Endothelial cell of umbilical vein (primary cell): ENCODE measurements around the gene RRP15. TPM values are rescaled to one million over a fixed set of nuclear protein-coding genes. Genes with fewer than 3 reads are reported as not detected.

ENCODE experiments used
- BruUV-seq: library from RNA; stranded (reverse); fragments of 400-500 nt; replicated peaks from 2 replicates; lab custom pipeline; 2021; lab: Mats Ljungman, UMichigan
- CTCF ChIA-PET: fragments of 300-600, 350-600 bp; sonication (Branson Sonifier 250); formaldehyde crosslinking; loops from one replicate; lab custom pipeline; 2021; ENCODE audit warnings: antibody characterized with exemption, inconsistent platforms; lab: Charles Lee
- POLR2A ChIA-PET: fragments of 300-600, 350-600 bp; sonication (Branson Sonifier 250); formaldehyde crosslinking; loops from one replicate; lab custom pipeline; 2021; ENCODE audit warnings: antibody characterized with exemption, inconsistent platforms; lab: Charles Lee
- DNase-seq: peaks from one replicate; pipeline ENCODE4 v3.0.0-alpha.2; 2011; ENCODE audit warnings: low read depth, low spot score
- FAIRE-seq: peaks from 2 replicates; lab custom pipeline; 2011; peaks lifted over from hg19 to GRCh38; lab: Jason Lieb, UNC
- H2AFZ ChIP-seq: 2 replicates; pipeline ENCODE4 v1.6.0; 2012; ENCODE audit warnings: low read depth, low read length, control low read depth, inconsistent platforms
- H3K27ac ChIP-seq: 2 replicates; pipeline ENCODE4 v1.5.1; 2011; ENCODE audit warnings: low read depth, mild to moderate bottlenecking, control low read depth, low read length, moderate library complexity; ENCODE audit not compliant: insufficient read depth
- H3K27me3 ChIP-seq, 2 experiments: 2 replicates each; pipeline versions ENCODE4 v1.6.0 to v1.6.1; 2011; ENCODE audit warnings: low read length in 2 of 2, mixed read lengths in 1 of 2; ENCODE audit not compliant: control insufficient read depth in 2 of 2, insufficient read depth in 2 of 2
- H3K36me3 ChIP-seq, 2 experiments: 2 replicates in 1 of 2; 3 replicates in 1 of 2; pipeline ENCODE4 v1.5.1; 2011; ENCODE audit warnings: low read length in 2 of 2, mild to moderate bottlenecking in 1 of 2, moderate library complexity in 1 of 2; ENCODE audit not compliant: control insufficient read depth in 2 of 2, insufficient read depth in 2 of 2; ENCODE audit errors: extremely low read depth in 1 of 2
- H3K4me1 ChIP-seq: 3 replicates; pipeline ENCODE4 v1.5.1; 2011; ENCODE audit warnings: mild to moderate bottlenecking, low read length; ENCODE audit not compliant: control insufficient read depth, insufficient read depth; ENCODE audit errors: extremely low read depth
- H3K4me2 ChIP-seq: 2 replicates; pipeline ENCODE4 v1.6.1; 2011; ENCODE audit warnings: low read length, control low read depth, mixed read lengths; ENCODE audit not compliant: insufficient read depth
- H3K4me3 ChIP-seq, 3 experiments: fragments of 200-600 bp in 1 of 3; sonication (generic), shearing (Covaris generic) in 1 of 3; replicated peaks in 1 of 3; 2 replicates each; pipeline ENCODE4 v1.5.1; 2011 to 2016; ENCODE audit warnings: control low read depth in 3 of 3, low read length in 3 of 3, mild to moderate bottlenecking in 2 of 3, inconsistent platforms in 1 of 3, low read depth in 1 of 3, moderate library complexity in 1 of 3; ENCODE audit not compliant: insufficient read depth in 1 of 3
- H3K79me2 ChIP-seq: 2 replicates; pipeline ENCODE4 v1.6.0; 2012; ENCODE audit warnings: low read length, inconsistent platforms; ENCODE audit not compliant: control insufficient read depth, insufficient read depth
- H3K9ac ChIP-seq: replicated peaks from 2 replicates; pipeline ENCODE3; 2011; ENCODE audit warnings: low read length, control low read depth; ENCODE audit not compliant: insufficient read depth; ENCODE audit errors: extremely low read depth
- H3K9me1 ChIP-seq: replicated peaks from 3 replicates; pipeline ENCODE4 v1.6.0; 2011; ENCODE audit warnings: mild to moderate bottlenecking, low read length; ENCODE audit not compliant: control insufficient read depth, insufficient read depth; ENCODE audit errors: extremely low read depth
- H3K9me3 ChIP-seq: replicated peaks from 2 replicates; pipeline ENCODE4 v1.5.1; 2012; ENCODE audit warnings: low read length, inconsistent platforms; ENCODE audit not compliant: control insufficient read depth, insufficient read depth
- H4K20me1 ChIP-seq: replicated peaks from 2 replicates; pipeline ENCODE3; 2011; ENCODE audit warnings: mild to moderate bottlenecking, low read length; ENCODE audit not compliant: control insufficient read depth, insufficient read depth; ENCODE audit errors: extremely low read depth
- CTCF ChIP-seq, 2 donors: IDR thresholded peaks; 1 replicate in 1 of 2; 2 replicates in 1 of 2; pipeline ENCODE4 v1.5.1; 2011; ENCODE audit warnings: low read length in 2 of 2, mild to moderate bottlenecking in 2 of 2, moderate library complexity in 2 of 2, control low read depth in 1 of 2, inconsistent platforms in 1 of 2, low read depth in 1 of 2; ENCODE audit not compliant: insufficient read depth in 1 of 2; ENCODE audit errors: extremely low read depth in 1 of 2
- EZH2 ChIP-seq: IDR thresholded peaks from 2 replicates; pipeline ENCODE4 v1.6.1; 2012; ENCODE audit warnings: borderline replicate concordance, low read depth, mild to moderate bottlenecking, moderate library complexity, low read length, inconsistent platforms; ENCODE audit not compliant: severe bottlenecking
- FOS ChIP-seq: IDR thresholded peaks from 2 replicates; pipeline ENCODE4 v1.6.1; 2011; ENCODE audit warnings: mild to moderate bottlenecking, low read length, moderate library complexity, borderline replicate concordance; ENCODE audit not compliant: insufficient read depth
- GATA2 ChIP-seq: IDR thresholded peaks from 2 replicates; pipeline ENCODE4 v1.7.0; 2011; ENCODE audit warnings: low read depth, mild to moderate bottlenecking, moderate library complexity, mixed read lengths, low read length; ENCODE audit not compliant: insufficient read length, insufficient read depth
- JUN ChIP-seq: IDR thresholded peaks from 2 replicates; pipeline ENCODE4 v1.6.1; 2011; ENCODE audit warnings: borderline replicate concordance, low read depth; ENCODE audit not compliant: insufficient read length, insufficient read depth
- MAX ChIP-seq: IDR thresholded peaks from 2 replicates; pipeline ENCODE4 v1.6.1; 2011; ENCODE audit not compliant: insufficient read depth, insufficient read length
- MYC ChIP-seq: IDR thresholded peaks from one replicate; pipeline ENCODE4 v1.6.1; 2011; ENCODE audit warnings: mild to moderate bottlenecking, low read depth, low read length
- POLR2A ChIP-seq: IDR thresholded peaks from 2 replicates; pipeline ENCODE4 v1.6.1; 2012; ENCODE audit warnings: low read depth, mild to moderate bottlenecking, control low read depth, low read length
- POLR2AphosphoS5 ChIP-seq: IDR thresholded peaks from 2 replicates; pipeline ENCODE4 v1.6.1; 2012; ENCODE audit warnings: low read depth, mild to moderate bottlenecking, control low read depth, low read length, moderate library complexity; ENCODE audit not compliant: insufficient read depth
- dilution Hi-C: fragments of 300-500 bp; cut with MboI; formaldehyde crosslinking; loops from one replicate; pipeline ENCODE4 v1.15.0; 2019; ENCODE audit warnings: low sequenced_read_pairs; ENCODE audit not compliant: extremely low pct_ligation_motif_present
- intact Hi-C: fragments of 100-400 bp; cut with micrococcal nuclease; formaldehyde crosslinking; loops from one replicate; pipeline ENCODE4 v1.10.0; 2022
- polyA plus RNA-seq, 4 experiments: library from polyadenylated mRNA; depleted of rRNA in 3 of 4; stranded (reverse) in 3 of 4; unstranded in 1 of 4; fragments of >200 nt; gene quantifications; 2 replicates each; pipeline versions ENCODE4 v1.2.1 to v1.2.3, GENCODE V29; 2011 to 2012; ENCODE audit warnings: missing spikeins in 1 of 4
- total RNA-seq: library from RNA; stranded (reverse); gene quantifications from 2 replicates; pipeline ENCODE4 v1.2.3, GENCODE V29; 2021

Gene RRP15
- total and polyA plus RNA-seq, 2 donors (not counting 3 experiments of a cell fraction or from before 2014, with no cell fraction given): 1.0 to 17.3 TPM

GRCh38 chr1:218382261-218382660 lies 97.2 kb downstream of the RRP15 start:
- no peak overlapping the region for H3K4me3 ChIP-seq
- H3K27ac ChIP-seq: no peak overlapping the region
- H3K9me1 ChIP-seq: no peaks in the 10 kb centered on the region
- no peaks in the 10 kb centered on the region for H4K20me1 ChIP-seq
- CTCF ChIA-PET: interaction anchor here (0.8 to 2.0 kb wide), 2 partner anchors 10 to 53 kb away, joined by 3 to 5 read pairs; no protein-coding TSS in a partner anchor
- H3K27me3 ChIP-seq: no peaks in the 10 kb centered on the region
- H3K4me1 ChIP-seq: peaks cover 28% of the 10 kb centered on the region
- intact Hi-C loops: loop anchor here (2.0 to 5.0 kb wide), 2 partner anchors 325 to 920 kb away; no protein-coding TSS in a partner anchor
- no peaks in the 10 kb centered on the region for H3K36me3 ChIP-seq
- no peak overlapping the region for H3K9ac ChIP-seq
- no TSS peak for BruUV-seq
- TF ChIP-seq POLR2A: no peak
- no peak for TF ChIP-seq POLR2AphosphoS5
- no peak for TF ChIP-seq MAX
- no peak for TF ChIP-seq EZH2
- TF ChIP-seq MYC: no peak
- no peak for TF ChIP-seq FOS
- no peak for TF ChIP-seq JUN
- TF ChIP-seq CTCF (IDR thresholded peaks at IDR 0.05; ENCODE audit: extremely low read depth in 1 of 2, insufficient read depth in 1 of 2, low read depth in 1 of 2, low read length in 2 of 2): no peak
- no peak for TF ChIP-seq GATA2
- no peak overlapping the region for H2AFZ ChIP-seq
- no peaks in the 10 kb centered on the region for H3K9me3 ChIP-seq
- FAIRE-seq: no peak
- H3K4me2 ChIP-seq: no peak overlapping the region
- POLR2A ChIA-PET: no interaction called here
- dilution Hi-C loops: no loop called here
- no peaks in the 10 kb centered on the region for H3K79me2 ChIP-seq
- DNase-seq: no peak
